ENCODE data around the gene SLC1A3.

- no peak for TF ChIP-seq CTCF (IDR thresholded peaks at IDR 0.05)
- no peak for TF ChIP-seq POLR2A (IDR thresholded peaks at IDR 0.05)
Measured at GRCh38 chr5:36570301-36571095, 35.9 kb upstream of the SLC1A3 start.

All from body of pancreas (tissue), 4 donors.